PC-9 (cell line): ENCODE data around the gene PTPMT1. TPM values are rescaled to one million over a fixed set of nuclear protein-coding genes. Genes with fewer than 3 reads are reported as not detected.

Experiments
- BruUV-seq: library from RNA; stranded (reverse); fragments of 400-500 nt; replicated peaks from 2 replicates; lab custom pipeline; 2021; lab: Mats Ljungman, UMichigan
- CTCF ChIA-PET: fragments of 300-600 bp; sonication (Branson Sonifier 250); formaldehyde crosslinking; loops from one replicate; lab custom pipeline; 2022; ENCODE audit warnings: antibody characterized with exemption; lab: Charles Lee
- POLR2A ChIA-PET: fragments of 300-600 bp; sonication (Branson Sonifier 250); formaldehyde crosslinking; loops from one replicate; lab custom pipeline; 2022; ENCODE audit warnings: antibody characterized with exemption; ENCODE audit not compliant: unreplicated experiment; lab: Charles Lee
- DNase-seq, 2 experiments: peaks; one replicate each; pipeline versions ENCODE4 v3.0.0 to v3.0.0-alpha.2; 2015 to 2022; ENCODE audit warnings: mixed read lengths in 1 of 2
- H2AFZ ChIP-seq: fragments of 200-600 bp; sonication (generic); 2 replicates; pipeline ENCODE4 v1.8.1; 2017; ENCODE audit warnings: antibody characterized with exemption
- H3F3A ChIP-seq: fragments of 200-600 bp; sonication (generic); 2 replicates; pipeline ENCODE4 v1.8.1; 2017; ENCODE audit warnings: antibody characterized with exemption, mild to moderate bottlenecking, low read depth; ENCODE audit not compliant: insufficient read depth
- H3K27ac ChIP-seq: fragments of 200-600 bp; sonication (generic); 2 replicates; pipeline ENCODE4 v1.6.1; 2016; ENCODE audit warnings: mixed run types
- H3K27me3 ChIP-seq: fragments of 200-600 bp; sonication (generic); 2 replicates; pipeline ENCODE4 v1.6.1; 2016; ENCODE audit warnings: low read depth, mixed run types; ENCODE audit not compliant: insufficient read depth
- H3K36me3 ChIP-seq: fragments of 200-600 bp; sonication (generic); 2 replicates; pipeline ENCODE4 v1.6.1; 2016; ENCODE audit warnings: low read depth, mixed run types
- H3K4me1 ChIP-seq: fragments of 200-600 bp; sonication (generic); replicated peaks from 2 replicates; pipeline ENCODE4 v1.6.1; 2016; ENCODE audit warnings: mixed run types; ENCODE audit not compliant: insufficient read depth
- H3K4me2 ChIP-seq: fragments of 200-600 bp; sonication (generic); 2 replicates; pipeline ENCODE4 v1.6.1; 2017; ENCODE audit warnings: mixed run types
- H3K4me3 ChIP-seq: fragments of 200-600 bp; sonication (generic); 2 replicates; pipeline ENCODE4 v1.6.1; 2016; ENCODE audit warnings: mixed run types
- H3K79me2 ChIP-seq: fragments of 200-600 bp; sonication (generic); 2 replicates; pipeline ENCODE4 v1.6.1; 2017; ENCODE audit warnings: low read depth, mixed run types
- H3K9me2 ChIP-seq: fragments of 200-600 bp; sonication (generic); 2 replicates; pipeline ENCODE4 v1.8.1; 2017; ENCODE audit warnings: mild to moderate bottlenecking; ENCODE audit not compliant: insufficient read depth
- H3K9me3 ChIP-seq: fragments of 200-600 bp; sonication (generic); 2 replicates; pipeline ENCODE4 v1.8.1; 2016; ENCODE audit warnings: low read depth; ENCODE audit not compliant: insufficient read depth
- H4K20me1 ChIP-seq: fragments of 200-600 bp; sonication (generic); 2 replicates; pipeline ENCODE4 v1.8.1; 2017; ENCODE audit not compliant: insufficient read depth
- EZH2 ChIP-seq: fragments of 200-600 bp; sonication (generic); IDR thresholded peaks from 2 replicates; pipeline ENCODE4 v1.8.0; 2017; ENCODE audit warnings: antibody characterized with exemption, low read depth
- intact Hi-C: fragments of 100-400 bp; cut with micrococcal nuclease; formaldehyde crosslinking; loops from one replicate; pipeline ENCODE4 v1.10.0; 2022; ENCODE audit not compliant: unreplicated experiment
- total RNA-seq: library from RNA; stranded (reverse); gene quantifications from 2 replicates; pipeline ENCODE4 v1.2.3, GENCODE V29; 2021
- TF ChIP-seq, protein P1 (sequence below): fragments of 200-600 bp; sonication (generic); conservative IDR thresholded peaks from 2 replicates; pipeline ENCODE4 v1.6.1; 2017; ENCODE audit warnings: mixed run types, antibody characterized with exemption, mild to moderate bottlenecking, moderate library complexity

PTPMT1 gene
- total RNA-seq, 1 experiment from 2014 or later = 79.0 TPM

DNA sequence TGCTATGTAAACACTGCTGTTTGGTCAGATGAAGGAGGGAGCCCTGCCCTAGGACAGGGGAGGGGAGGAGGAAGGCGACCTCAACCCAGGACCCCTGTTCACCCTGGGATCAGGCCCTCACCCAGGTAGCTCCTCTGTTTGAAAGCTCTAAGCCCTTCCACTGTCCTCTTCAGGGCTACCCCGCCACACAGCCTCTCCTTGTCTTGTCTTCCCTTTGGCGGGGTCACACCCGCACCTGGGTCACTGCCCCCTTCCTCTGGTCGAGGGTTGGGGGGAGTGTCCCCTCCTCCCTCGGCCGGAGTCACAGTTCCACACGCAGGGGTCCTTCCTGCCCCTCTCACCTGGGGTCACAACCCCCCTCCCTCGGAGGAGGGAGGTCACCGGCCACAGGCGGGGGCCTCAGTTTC is 463 bp upstream of the PTPMT1 start:
- Histone ChIP-seq H3K27me3 (no peaks in the 10 kb centered on the region), H3K4me2 (peak overlapping the region; percentile 93), H3K79me2 (peaks cover 49% of the 10 kb centered on the region), H3K9me2 (no peaks in the 10 kb centered on the region), H3F3A (peaks cover 25% of the 10 kb centered on the region), H3K4me3 (peak overlapping the region; percentile 95), H3K4me1 (peaks cover 17% of the 10 kb centered on the region), H4K20me1 (peaks cover 7% of the 10 kb centered on the region; the same call in 1 of the 2 replicates), H3K27ac (peak overlapping the region; percentile 55), H3K9me3 (no peaks in the 10 kb centered on the region), H2AFZ (peak overlapping the region; percentile 99), H3K36me3 (peaks cover 8% of the 10 kb centered on the region; the same call in 1 of the 2 replicates)
- no TSS peak for BruUV-seq
- POLR2A ChIA-PET = interaction anchor here (0.7 kb wide), 1 partner anchor 150 kb away, joined by 3 read pairs; the partner anchor contains the start of gene AGBL2
- intact Hi-C loops = loop anchor here (1.0 to 5.0 kb wide), 2 partner anchors 12 to 158 kb away; partner anchors contain the start of genes CELF1 and SLC39A13
- CTCF ChIA-PET = no interaction called here
- no peak for DNase-seq
- TF ChIP-seq, protein P1, sequence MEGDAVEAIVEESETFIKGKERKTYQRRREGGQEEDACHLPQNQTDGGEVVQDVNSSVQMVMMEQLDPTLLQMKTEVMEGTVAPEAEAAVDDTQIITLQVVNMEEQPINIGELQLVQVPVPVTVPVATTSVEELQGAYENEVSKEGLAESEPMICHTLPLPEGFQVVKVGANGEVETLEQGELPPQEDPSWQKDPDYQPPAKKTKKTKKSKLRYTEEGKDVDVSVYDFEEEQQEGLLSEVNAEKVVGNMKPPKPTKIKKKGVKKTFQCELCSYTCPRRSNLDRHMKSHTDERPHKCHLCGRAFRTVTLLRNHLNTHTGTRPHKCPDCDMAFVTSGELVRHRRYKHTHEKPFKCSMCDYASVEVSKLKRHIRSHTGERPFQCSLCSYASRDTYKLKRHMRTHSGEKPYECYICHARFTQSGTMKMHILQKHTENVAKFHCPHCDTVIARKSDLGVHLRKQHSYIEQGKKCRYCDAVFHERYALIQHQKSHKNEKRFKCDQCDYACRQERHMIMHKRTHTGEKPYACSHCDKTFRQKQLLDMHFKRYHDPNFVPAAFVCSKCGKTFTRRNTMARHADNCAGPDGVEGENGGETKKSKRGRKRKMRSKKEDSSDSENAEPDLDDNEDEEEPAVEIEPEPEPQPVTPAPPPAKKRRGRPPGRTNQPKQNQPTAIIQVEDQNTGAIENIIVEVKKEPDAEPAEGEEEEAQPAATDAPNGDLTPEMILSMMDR = no peak
- no peak for TF ChIP-seq EZH2

- Histone ChIP-seq H2AFZ (peak overlapping the region; percentile 99), H3K79me2 (peaks cover 52% of the 10 kb centered on the region), H3K4me3 (peak overlapping the region; percentile 95), H3K9me2 (no peaks in the 10 kb centered on the region), H4K20me1 (peaks cover 7% of the 10 kb centered on the region; the same call in 1 of the 2 replicates), H3K27me3 (no peaks in the 10 kb centered on the region), H3K4me1 (peaks cover 9% of the 10 kb centered on the region), H3K36me3 (peaks cover 18% of the 10 kb centered on the region), H3K9me3 (no peaks in the 10 kb centered on the region), H3F3A (peaks cover 20% of the 10 kb centered on the region), H3K4me2 (peak overlapping the region; percentile 93), H3K27ac (peak overlapping the region; percentile 4; the same call in 1 of the 2 replicates)
- TF ChIP-seq EZH2 = no peak
- TF ChIP-seq, protein P1 = no peak
- intact Hi-C loops = loop anchor here (5.0 kb wide), 1 partner anchor 159 kb away; the partner anchor contains the start of gene SLC39A13
- BruUV-seq = TSS peak; percentile 49
- ChIA-PET POLR2A (interaction anchor here (0.6 to 0.7 kb wide), 4 partner anchors 12 to 71 kb away, joined by 3 to 14 read pairs (median 6); no protein-coding TSS in a partner anchor), CTCF (interaction anchor here (0.7 kb wide), 1 partner anchor 54 kb away, joined by 8 read pairs; no protein-coding TSS in a partner anchor)
- DNase-seq = peak in 1 of 2 experiments; percentile 27
These were observed 825 bp downstream of the PTPMT1 start for GRCh38 chr11:47566149-47566698.

- Histone ChIP-seq H3K9me2 (no peaks in the 10 kb centered on the region), H4K20me1 (peaks cover 7% of the 10 kb centered on the region; the same call in 1 of the 2 replicates), H3K79me2 (peaks cover 52% of the 10 kb centered on the region), H2AFZ (no peak overlapping the region), H3K4me3 (no peak overlapping the region), H3K36me3 (peaks cover 27% of the 10 kb centered on the region), H3K4me1 (peaks cover 9% of the 10 kb centered on the region), H3K27me3 (no peaks in the 10 kb centered on the region), H3K4me2 (no peak overlapping the region), H3K9me3 (no peaks in the 10 kb centered on the region), H3F3A (peaks cover 7% of the 10 kb centered on the region; the same call in 1 of the 2 replicates), H3K27ac (no peak overlapping the region)
- BruUV-seq = no TSS peak
- POLR2A ChIA-PET = interaction anchor here (0.9 kb wide), 1 partner anchor 140 kb away, joined by 7 read pairs; no protein-coding TSS in a partner anchor
- DNase-seq = no peak
- intact Hi-C loops = loop anchor here (5.0 kb wide), 1 partner anchor 162 kb away; the partner anchor contains the start of gene SLC39A13
- no peak for TF ChIP-seq EZH2
- TF ChIP-seq, protein P1 = no peak
- CTCF ChIA-PET = interaction anchor here (0.6 kb wide), 1 partner anchor 220 kb away, joined by 4 read pairs; no protein-coding TSS in a partner anchor
These were observed 4.2 kb downstream of the PTPMT1 start for GRCh38 chr11:47569646-47570045.
